NCI-H524 treated with DMSO at 0.1 percent for 48 hours (cell line): ENCODE data around the gene PSMD6.

Experiments
- DNase-seq: peaks from one replicate; lab custom pipeline; 2025; lab: John Stamatoyannopoulos, UW

The PSMD6 gene

GRCh38 chr3:63976872-63977200, 46.5 kb downstream of the PSMD6 start:
- no peak for DNase-seq

DNA sequence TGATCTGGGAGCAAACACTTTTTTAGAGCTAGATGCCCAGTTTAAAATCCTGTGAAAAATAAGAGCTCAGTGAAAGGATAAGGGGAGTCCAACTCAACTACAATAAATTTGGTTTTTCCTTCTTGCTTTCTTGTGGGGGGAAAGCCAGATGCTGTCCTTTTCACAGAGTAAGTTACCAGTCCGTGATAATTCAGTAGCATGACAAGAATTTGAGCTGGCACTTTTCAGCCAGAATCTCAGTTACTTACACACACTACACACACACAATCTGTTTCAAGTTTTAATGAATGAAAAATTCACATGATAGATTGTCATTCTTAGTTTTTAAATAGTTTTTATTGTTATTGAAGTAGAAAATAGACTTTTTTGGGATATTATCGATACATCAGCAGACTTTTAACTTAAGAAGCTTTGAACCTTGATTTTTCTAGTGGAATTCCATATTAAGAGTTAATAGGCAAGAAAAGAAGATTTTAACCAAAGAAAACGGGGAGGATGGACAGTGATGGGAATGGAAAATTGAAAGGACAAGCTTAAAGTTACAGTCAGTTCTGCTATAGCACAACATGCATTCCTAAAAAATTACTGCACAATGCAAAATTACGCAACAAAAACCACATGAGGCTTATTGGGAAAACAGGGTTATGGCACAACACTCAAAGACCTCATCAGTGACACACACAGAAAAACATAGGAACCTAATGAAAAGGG, 47.0 kb downstream of the PSMD6 start:
- no peak for DNase-seq

GRCh38 chr3:63975723-63976122, 47.6 kb downstream of the PSMD6 start:
- DNase-seq = no peak

DNA sequence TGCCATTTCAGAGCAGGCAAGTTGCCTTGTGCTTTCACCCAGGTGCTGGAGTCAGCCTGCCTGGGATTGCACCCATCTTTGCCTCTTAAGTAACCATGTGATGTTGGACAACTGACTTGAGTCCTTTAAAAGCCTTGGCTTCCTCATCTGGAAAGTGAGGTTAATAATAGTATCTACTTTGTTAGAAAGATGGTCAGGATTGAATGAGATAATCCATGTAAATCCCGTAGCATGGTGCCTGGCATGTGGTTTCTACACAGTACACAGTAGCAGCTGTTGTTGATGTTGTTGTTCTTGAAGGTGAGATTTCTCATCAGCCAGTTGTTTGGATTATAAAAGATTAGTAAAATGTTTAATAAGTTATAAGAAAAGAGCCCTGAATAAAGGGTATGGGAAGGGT, 48.8 kb downstream of the PSMD6 start:
- DNase-seq = peak; percentile 26

DNA sequence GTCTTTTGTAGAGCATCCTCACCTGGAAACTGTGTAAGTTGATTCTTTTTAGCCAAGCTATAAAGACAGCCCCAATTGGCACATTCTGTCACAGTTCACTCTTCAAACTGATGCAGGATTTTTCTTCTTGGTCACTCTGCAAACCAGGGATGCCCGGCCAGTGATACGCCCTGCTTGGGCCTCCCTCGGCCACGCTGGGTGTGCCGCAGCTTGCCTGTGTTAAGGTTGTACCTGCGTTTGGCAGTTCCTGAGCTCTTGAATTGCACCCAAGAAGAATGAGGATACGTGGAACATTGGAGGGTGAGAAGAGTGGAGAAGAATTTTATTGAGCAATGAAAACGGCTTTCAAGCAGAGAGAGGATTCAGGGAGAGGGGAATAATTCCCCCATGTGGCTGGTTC, 49.9 kb downstream of the PSMD6 start:
- DNase-seq = no peak

- DNase-seq = no peak
Observed at GRCh38 chr3:63972987-63973386, 50.3 kb downstream of the PSMD6 start.

GRCh38 chr3:63972196-63972595, 51.1 kb downstream of the PSMD6 start:
- no peak for DNase-seq

DNA sequence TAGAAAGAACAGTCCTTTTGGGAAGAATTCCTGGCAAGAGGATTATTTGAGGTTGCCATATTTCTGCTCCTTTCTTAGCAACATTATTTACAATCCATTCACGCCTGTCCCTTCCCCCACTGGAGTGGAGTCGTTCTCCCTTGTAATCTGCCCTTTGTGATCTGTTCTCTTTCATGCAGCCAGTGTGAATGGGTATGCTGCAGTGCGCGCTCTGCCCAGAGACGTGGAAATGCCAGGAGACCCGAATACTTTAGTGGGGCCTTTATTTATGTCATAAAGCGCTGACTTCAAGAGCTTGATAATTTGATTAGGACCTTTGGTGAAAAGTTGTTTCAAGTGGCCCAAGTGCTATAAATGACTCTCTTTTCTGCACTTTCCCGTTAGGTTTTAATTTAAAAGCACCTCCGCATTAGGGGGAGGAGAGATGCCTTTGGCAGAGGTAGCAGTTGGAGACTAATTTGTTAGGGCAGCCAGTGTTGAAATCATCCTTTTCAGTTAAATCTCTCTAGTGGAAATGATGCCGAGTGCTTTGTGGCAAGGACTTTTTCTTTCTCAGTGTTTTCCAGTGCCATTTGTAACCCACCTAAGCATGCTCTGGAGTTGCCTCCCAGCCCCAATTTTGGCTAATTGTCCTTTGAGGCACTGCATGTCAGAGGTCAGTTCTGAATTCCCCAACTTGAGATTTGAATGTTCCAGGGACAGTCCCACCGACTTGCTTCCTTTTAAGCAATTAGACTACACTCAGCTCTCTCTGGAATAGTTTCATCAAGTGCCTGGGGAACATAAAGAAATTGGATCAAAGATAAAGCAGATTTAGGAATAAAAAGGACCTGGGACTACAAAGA, 52.4 kb downstream of the PSMD6 start:
- DNase-seq = no peak

DNA sequence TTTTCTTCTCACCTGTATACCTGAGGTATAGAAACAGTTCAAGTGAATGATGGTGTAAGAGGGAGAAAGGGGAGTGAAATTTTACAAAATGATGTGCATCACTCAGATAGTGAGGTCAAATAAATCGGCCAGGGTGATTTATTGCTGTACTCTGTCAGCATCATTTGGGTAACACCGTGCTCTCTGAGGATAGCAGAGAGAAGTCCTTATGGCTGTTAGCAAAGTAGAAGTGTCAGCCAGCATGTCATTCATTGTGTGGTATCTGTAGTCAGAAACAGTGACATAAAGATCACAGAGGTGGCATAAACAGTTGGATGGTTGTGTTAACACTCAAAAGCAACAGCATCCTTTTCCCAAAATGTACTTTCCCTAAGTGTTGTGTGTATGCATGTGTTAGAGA, 53.4 kb downstream of the PSMD6 start:
- DNase-seq = no peak

DNA sequence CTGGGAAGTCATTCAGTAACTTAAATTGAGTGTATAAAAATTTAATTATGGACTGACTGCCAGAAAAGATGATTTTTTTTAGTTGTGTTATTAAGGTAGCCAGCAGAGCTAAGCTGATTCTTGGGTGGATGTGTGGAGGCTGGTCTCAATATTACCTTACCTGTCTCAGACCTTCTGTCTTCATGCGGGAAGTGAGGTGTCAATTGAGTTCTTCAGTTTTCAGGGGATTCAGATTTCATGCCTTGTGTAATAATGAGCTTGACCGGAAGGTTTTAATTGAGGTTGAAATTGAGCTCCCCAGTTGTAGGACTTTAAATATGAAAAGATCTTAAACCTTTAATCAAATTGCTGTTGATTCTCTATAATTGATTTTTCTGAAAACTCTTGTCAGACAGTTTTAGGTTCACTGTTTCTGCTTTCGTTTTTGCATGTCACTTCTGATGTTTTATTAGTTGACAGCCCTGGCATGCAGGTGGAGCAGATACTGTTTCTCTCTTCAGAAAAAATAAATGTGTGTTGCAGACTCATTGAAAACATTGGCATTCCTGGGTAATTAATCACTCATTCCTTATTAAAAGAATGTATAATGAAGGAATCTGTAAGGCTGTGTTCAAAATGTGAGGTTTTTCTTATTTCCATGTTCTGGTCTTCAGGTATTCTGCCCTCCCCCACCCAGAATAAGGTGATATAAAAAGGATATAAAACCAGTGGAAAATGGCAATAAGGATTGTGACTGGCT, 54.5 kb downstream of the PSMD6 start:
- no peak for DNase-seq

GRCh38 chr3:63967675-63968611, 55.4 kb downstream of the PSMD6 start:
- peak; percentile 66 for DNase-seq

DNA sequence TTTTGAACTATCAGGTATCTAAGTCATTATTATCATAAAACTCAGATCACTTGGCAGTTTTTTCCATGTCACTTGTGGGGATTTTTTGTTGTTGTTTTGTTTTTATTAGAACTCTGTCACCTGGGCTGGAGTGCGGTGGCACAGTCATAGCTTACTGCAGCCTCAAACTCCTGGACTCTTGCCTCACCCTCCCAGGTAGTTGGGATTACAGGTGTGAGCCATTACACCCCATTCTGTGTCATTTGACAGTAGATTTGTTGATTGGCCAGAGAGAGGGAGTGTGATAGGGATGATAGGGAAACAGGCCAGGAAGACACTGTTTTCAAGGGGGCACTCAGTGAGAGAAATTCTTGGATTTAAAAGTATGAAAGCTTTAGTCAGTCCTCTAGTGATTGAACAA, 56.4 kb downstream of the PSMD6 start:
- DNase-seq = no peak

DNA sequence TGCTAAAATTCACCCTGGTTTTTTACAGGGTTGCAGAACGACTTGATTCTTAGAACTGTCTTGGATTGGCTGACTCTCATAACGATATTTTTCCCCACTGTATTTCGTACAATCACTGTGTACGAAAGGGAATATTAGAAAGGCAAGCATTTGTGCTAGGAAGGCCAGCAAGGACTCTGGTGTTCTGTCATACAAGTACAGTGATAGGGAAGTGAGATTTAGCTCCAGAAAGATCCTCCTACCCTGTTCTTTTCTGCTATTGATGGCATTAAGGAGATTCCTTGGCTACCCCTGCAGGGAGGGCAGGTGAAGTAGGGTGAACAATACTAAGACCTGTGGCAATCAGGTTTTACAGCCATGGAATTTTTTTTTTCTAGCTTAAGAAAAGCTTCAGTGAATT, 57.3 kb downstream of the PSMD6 start:
- DNase-seq = no peak

- peak; percentile 98 for DNase-seq
Observed at GRCh38 chr3:63964681-63965485, 58.4 kb downstream of the PSMD6 start.

- no peak for DNase-seq
Observed at GRCh38 chr3:63963496-63963895, 59.8 kb downstream of the PSMD6 start.

GRCh38 chr3:63961891-63962290, 61.4 kb downstream of the PSMD6 start:
- DNase-seq = no peak
